PC-3 (cell line): ENCODE data around the gene DLG2.

Experiments used
- EZH2phosphoT487 ChIP-seq: fragments of 300-600 bp; sonication (generic); IDR thresholded peaks from 2 replicates; pipeline ENCODE4 v1.6.1; 2018; ENCODE audit warnings: mild to moderate bottlenecking, antibody characterized with exemption, low read length, borderline replicate concordance
- TF ChIP-seq, protein P1 (sequence below): fragments of 300-600 bp; sonication (generic); conservative IDR thresholded peaks from 2 replicates; pipeline ENCODE4 v1.5.1; 2017; ENCODE audit warnings: antibody characterized with exemption, low read depth, mild to moderate bottlenecking, low read length

DNA sequence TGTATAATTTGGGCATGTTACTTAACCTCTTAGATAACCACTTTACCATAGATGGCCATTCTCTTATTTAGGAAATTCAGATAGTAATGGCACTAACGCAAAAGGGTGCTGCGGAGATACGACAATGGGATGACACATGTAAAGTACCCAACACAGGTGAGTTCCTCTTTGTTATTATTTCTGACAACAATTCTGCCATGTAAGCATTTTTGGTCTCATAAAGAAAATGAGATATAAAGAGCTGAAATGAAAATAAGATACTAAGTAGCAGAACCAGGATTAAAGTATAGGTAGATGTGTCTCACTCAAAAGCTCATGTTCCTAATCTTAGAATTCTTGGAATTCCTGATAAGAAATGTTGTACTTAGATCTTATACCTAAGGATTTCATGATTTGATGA is 2080.8 kb downstream of the DLG2 start:
- no peak for TF ChIP-seq EZH2phosphoT487
- TF ChIP-seq, protein P1, sequence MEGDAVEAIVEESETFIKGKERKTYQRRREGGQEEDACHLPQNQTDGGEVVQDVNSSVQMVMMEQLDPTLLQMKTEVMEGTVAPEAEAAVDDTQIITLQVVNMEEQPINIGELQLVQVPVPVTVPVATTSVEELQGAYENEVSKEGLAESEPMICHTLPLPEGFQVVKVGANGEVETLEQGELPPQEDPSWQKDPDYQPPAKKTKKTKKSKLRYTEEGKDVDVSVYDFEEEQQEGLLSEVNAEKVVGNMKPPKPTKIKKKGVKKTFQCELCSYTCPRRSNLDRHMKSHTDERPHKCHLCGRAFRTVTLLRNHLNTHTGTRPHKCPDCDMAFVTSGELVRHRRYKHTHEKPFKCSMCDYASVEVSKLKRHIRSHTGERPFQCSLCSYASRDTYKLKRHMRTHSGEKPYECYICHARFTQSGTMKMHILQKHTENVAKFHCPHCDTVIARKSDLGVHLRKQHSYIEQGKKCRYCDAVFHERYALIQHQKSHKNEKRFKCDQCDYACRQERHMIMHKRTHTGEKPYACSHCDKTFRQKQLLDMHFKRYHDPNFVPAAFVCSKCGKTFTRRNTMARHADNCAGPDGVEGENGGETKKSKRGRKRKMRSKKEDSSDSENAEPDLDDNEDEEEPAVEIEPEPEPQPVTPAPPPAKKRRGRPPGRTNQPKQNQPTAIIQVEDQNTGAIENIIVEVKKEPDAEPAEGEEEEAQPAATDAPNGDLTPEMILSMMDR, result no peak
